Right lobe of liver (tissue), 6 donors: ENCODE results near the gene PWWP3B. TPM values are rescaled to one million over a fixed set of nuclear protein-coding genes. Genes with fewer than 3 reads are reported as not detected.

Experiments used
- ATAC-seq, 4 donors: fragments of 200-7000 bp; cut with Tn5 transposase; one replicate each; pipeline ENCODE4 v1.9.1; 2020; ENCODE audit warnings: mild to moderate bottlenecking in 4 of 4, moderate library complexity in 4 of 4
- DNase-seq, 3 donors: peaks; one replicate each; pipeline ENCODE4 v3.0.0-alpha.2; 2020
- H3K27ac ChIP-seq, 3 donors: fragments of 200-600 bp; one replicate each; pipeline ENCODE4 v1.8.0; 2022
- H3K27me3 ChIP-seq, 2 donors: fragments of 200-600 bp; one replicate each; pipeline ENCODE4 v1.8.0; 2022
- H3K36me3 ChIP-seq, 4 donors: fragments of 200-600 bp; sonication (generic) in 1 of 4; one replicate each; pipeline versions ENCODE4 v1.5.1 to v1.8.0; 2017 to 2022; ENCODE audit warnings: control low read depth in 1 of 4
- H3K4me1 ChIP-seq, 4 donors: fragments of 200-600 bp; sonication (generic) in 1 of 4; one replicate each; pipeline versions ENCODE4 v1.5.1 to v1.8.0; 2017 to 2022; ENCODE audit warnings: control low read depth in 1 of 4
- H3K4me3 ChIP-seq, 3 donors: fragments of 200-600 bp; one replicate each; pipeline ENCODE4 v1.8.0; 2022
- H3K9me3 ChIP-seq, 4 donors: fragments of 200-600 bp; sonication (generic) in 1 of 4; one replicate each; pipeline versions ENCODE4 v1.5.1 to v1.8.0; 2017 to 2022; ENCODE audit warnings: control low read depth in 1 of 4
- POLR2A ChIP-seq: fragments of 450-650 bp; IDR thresholded peaks from one replicate; pipeline ENCODE4 v1.6.1; 2017; ENCODE audit warnings: antibody characterized with exemption, mild to moderate bottlenecking
- WGBS: methylation state at CpG from one replicate; pipeline ENCODE4 v1.1.6; 2018; ENCODE audit warnings: low coverage, low lambda C conversion rate; ENCODE audit not compliant: insufficient coverage; ENCODE audit errors: missing lambda C conversion rate; 5-methylcytosine and 5-hydroxymethylcytosine counted together
- intact Hi-C, 2 donors: fragments of 100-400 bp; cut with DNase I; formaldehyde crosslinking; loops; one replicate each; pipeline versions ENCODE4 v1.11.2 to v1.14.1; 2022
- long read RNA-seq: library from polyadenylated mRNA; unstranded; transcript quantifications from one replicate; pipeline ENCODE4 v2.0.0, GENCODE V29; 2019
- total RNA-seq, 6 experiments: library from RNA; depleted of rRNA in 2 of 6; stranded (reverse); fragments of >200 nt in 2 of 6; fragmentation: NEBNext Ultra II Directional in 3 of 6; extraction: Animal tissue kit (Norgen Biotek cat#: 25700) in 3 of 6; gene quantifications; one replicate each; pipeline versions ENCODE4 v1.1.0 to v1.2.4, GENCODE V29; 2016 to 2023
- TF ChIP-seq, protein P1 (sequence below), 4 donors: fragments of 200-600 bp in 3 of 4; fragments of 450-650 bp in 1 of 4; IDR thresholded peaks; one replicate each; pipeline versions ENCODE4 v1.5.1 to v1.8.0; 2016 to 2022; ENCODE audit warnings: antibody characterized with exemption in 4 of 4, mild to moderate bottlenecking in 2 of 4
- donor health status: DM: no; HTN: yes; CAD: no.
- donor health status: DM: no; HTN: no; CAD: no.
- donor health status: DM: no; HTN: no; CAD: no.
- donor health status: DM: no; HTN: yes; CAD: no.
- donor health status: DM: no; HTN: yes; CAD: no.

The PWWP3B gene
- 1 to 10 TPM in 3 of 6 experiments, under 1 TPM in 3; 0.49 to 2.9 (median 1.5) TPM for total RNA-seq
- long read RNA-seq, partial matches to known transcripts = 0 of 1 reads
- long read RNA-seq, other reads (novel, unspliced or antisense) = 1 of 1 reads

- TF ChIP-seq POLR2A = no peak
- TF ChIP-seq, protein P1, sequence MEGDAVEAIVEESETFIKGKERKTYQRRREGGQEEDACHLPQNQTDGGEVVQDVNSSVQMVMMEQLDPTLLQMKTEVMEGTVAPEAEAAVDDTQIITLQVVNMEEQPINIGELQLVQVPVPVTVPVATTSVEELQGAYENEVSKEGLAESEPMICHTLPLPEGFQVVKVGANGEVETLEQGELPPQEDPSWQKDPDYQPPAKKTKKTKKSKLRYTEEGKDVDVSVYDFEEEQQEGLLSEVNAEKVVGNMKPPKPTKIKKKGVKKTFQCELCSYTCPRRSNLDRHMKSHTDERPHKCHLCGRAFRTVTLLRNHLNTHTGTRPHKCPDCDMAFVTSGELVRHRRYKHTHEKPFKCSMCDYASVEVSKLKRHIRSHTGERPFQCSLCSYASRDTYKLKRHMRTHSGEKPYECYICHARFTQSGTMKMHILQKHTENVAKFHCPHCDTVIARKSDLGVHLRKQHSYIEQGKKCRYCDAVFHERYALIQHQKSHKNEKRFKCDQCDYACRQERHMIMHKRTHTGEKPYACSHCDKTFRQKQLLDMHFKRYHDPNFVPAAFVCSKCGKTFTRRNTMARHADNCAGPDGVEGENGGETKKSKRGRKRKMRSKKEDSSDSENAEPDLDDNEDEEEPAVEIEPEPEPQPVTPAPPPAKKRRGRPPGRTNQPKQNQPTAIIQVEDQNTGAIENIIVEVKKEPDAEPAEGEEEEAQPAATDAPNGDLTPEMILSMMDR (IDR thresholded peaks at IDR 0.05) = no peak
- DNase-seq (peak in 1 of 3 donors; percentile 35), ATAC-seq (peak; percentile 55 to 81 (median 74))
- Histone ChIP-seq H3K9me3 (no peaks in the 10 kb centered on the region), H3K27ac (no peak within 1 kb of the TSS), H3K36me3 (no peaks in the 10 kb centered on the region), H3K4me3 (peak within 1 kb of the TSS in 2 of 3 donors; percentile 14 to 17), H3K27me3 (no peaks in the 10 kb centered on the region), H3K4me1 (no peaks in the 10 kb centered on the region)
- 23% methylated on average over 12 of the region's 14 CpGs for WGBS
- intact Hi-C loops = no loop called here
Observed at GRCh38 chrX:106168107-106168506, at the start of gene PWWP3B. Gene PWWP3B (plus strand): TSS chrX:106168305. CDS start chrX:106205433, 37,128 bp downstream.

- Histone ChIP-seq H3K4me1 (no peaks in the 10 kb centered on the region), H3K9me3 (no peaks in the 10 kb centered on the region), H3K36me3 (no peaks in the 10 kb centered on the region), H3K4me3 (no peak overlapping the region), H3K27ac (no peak overlapping the region), H3K27me3 (no peaks in the 10 kb centered on the region)
- DNase-seq (no peak), ATAC-seq (peak in 1 of 4 donors; percentile 16)
- intact Hi-C loops = no loop called here
- no peak for TF ChIP-seq POLR2A
- TF ChIP-seq, protein P1 (IDR thresholded peaks at IDR 0.05) = no peak
- WGBS = no CpG with 5 or more reads among the region's 7 CpGs
Observed at GRCh38 chrX:106139048-106139447, 29.1 kb upstream of the PWWP3B start.

GRCh38 chrX:106144755-106145639, 23.1 kb upstream of the PWWP3B start:
- Histone ChIP-seq H3K36me3 (no peaks in the 10 kb centered on the region), H3K9me3 (no peaks in the 10 kb centered on the region), H3K4me1 (no peaks in the 10 kb centered on the region), H3K4me3 (no peak overlapping the region), H3K27me3 (no peaks in the 10 kb centered on the region), H3K27ac (peak overlapping the region in 2 of 3 donors; percentile 0 to 11)
- intact Hi-C loops = no loop called here
- DNase-seq (peak in 2 of 3 donors; percentile 64 to 73), ATAC-seq (peak; percentile 72 to 90 (median 80))
- TF ChIP-seq POLR2A = no peak
- WGBS = 46% methylated on average over 5 of the region's 5 CpGs

DNA sequence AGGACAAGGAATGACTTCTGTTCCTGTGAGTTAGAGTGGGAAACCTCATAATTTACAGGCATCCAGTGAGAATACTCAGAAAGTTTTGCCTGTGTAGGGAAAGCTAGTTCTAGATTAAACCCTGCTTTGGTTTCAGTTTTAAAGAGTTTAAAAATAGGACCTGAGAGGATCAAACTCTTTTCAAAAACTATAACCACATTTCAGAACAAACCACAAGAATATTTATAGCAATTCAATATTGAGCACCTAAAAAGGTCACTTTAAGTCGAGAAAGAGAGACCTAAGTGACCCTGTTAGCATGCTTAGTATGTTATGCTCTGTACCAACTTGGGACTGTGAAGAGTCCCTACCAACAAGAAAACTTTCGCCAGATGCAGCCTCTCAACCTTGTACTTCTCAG, 17.4 kb upstream of the PWWP3B start:
- no peak overlapping the region for H3K4me3 ChIP-seq
- no peaks in the 10 kb centered on the region for H3K4me1 ChIP-seq
- no peak for DNase-seq
- no peak overlapping the region for H3K27ac ChIP-seq
- ATAC-seq = peak in 1 of 4 donors; percentile 34
- intact Hi-C loops = no loop called here
- no peaks in the 10 kb centered on the region for H3K9me3 ChIP-seq
- TF ChIP-seq, protein P1 (IDR thresholded peaks at IDR 0.05) = no peak
- no peak for TF ChIP-seq POLR2A
- WGBS = 11% methylated on average over 2 of the region's 2 CpGs
- no peaks in the 10 kb centered on the region for H3K36me3 ChIP-seq
- H3K27me3 ChIP-seq = no peaks in the 10 kb centered on the region

- Histone ChIP-seq H3K4me1 (peaks cover 0 to 3% (median 0%) of the 10 kb centered on the region in 4 donors), H3K9me3 (no peaks in the 10 kb centered on the region), H3K4me3 (no peak overlapping the region), H3K27ac (peak overlapping the region; percentile 15 to 56 (median 34)), H3K27me3 (no peaks in the 10 kb centered on the region), H3K36me3 (no peaks in the 10 kb centered on the region)
- DNase-seq (no peak), ATAC-seq (peak; percentile 73 to 89 (median 82))
- TF ChIP-seq, protein P1 (IDR thresholded peaks at IDR 0.05) = no peak
- TF ChIP-seq POLR2A = no peak
- intact Hi-C loops = no loop called here
Observed at GRCh38 chrX:106159861-106160282, 8.2 kb upstream of the PWWP3B start.
